MM.1S (cell line): Measurements from ENCODE around the gene NFATC2.

Experiments
- DNase-seq: peaks from one replicate; pipeline ENCODE4 v3.0.0-alpha.2; 2015
- H2AFZ ChIP-seq: fragments of 300-600 bp; sonication (generic); 2 replicates; pipeline ENCODE4 v1.6.0; 2016; ENCODE audit warnings: antibody characterized with exemption, low read length
- H3F3A ChIP-seq: fragments of 300-600 bp; sonication (generic); 2 replicates; pipeline ENCODE4 v1.6.1; 2016; ENCODE audit warnings: mild to moderate bottlenecking, antibody characterized with exemption, low read length, moderate library complexity, mixed read lengths; ENCODE audit not compliant: insufficient read depth
- H3K27ac ChIP-seq: fragments of 300-600 bp; sonication (generic); 2 replicates; pipeline ENCODE4 v1.5.1; 2016; ENCODE audit warnings: mild to moderate bottlenecking, low read length
- H3K27me3 ChIP-seq: fragments of 300-600 bp; sonication (generic); replicated peaks from 2 replicates; pipeline ENCODE4 v1.6.0; 2016; ENCODE audit warnings: low read length; ENCODE audit not compliant: insufficient read depth
- H3K36me3 ChIP-seq: fragments of 300-600 bp; sonication (generic); replicated peaks from 2 replicates; pipeline ENCODE4 v1.6.1; 2016; ENCODE audit warnings: mild to moderate bottlenecking, low read length, mixed read lengths; ENCODE audit not compliant: insufficient read depth
- H3K4me1 ChIP-seq: fragments of 300-600 bp; sonication (generic); 2 replicates; pipeline ENCODE4 v1.6.1; 2016; ENCODE audit warnings: low read length, mixed read lengths
- H3K4me2 ChIP-seq: fragments of 300-600 bp; sonication (generic); 2 replicates; pipeline ENCODE4 v1.6.0; 2016; ENCODE audit warnings: low read depth, low read length
- H3K4me3 ChIP-seq: fragments of 300-600 bp; sonication (generic); 2 replicates; pipeline ENCODE4 v1.5.1; 2016; ENCODE audit warnings: low read length, mixed read lengths
- H3K79me2 ChIP-seq: fragments of 300-600 bp; sonication (generic); 2 replicates; pipeline ENCODE4 v1.6.1; 2016; ENCODE audit warnings: mixed run types, low read length, mixed read lengths
- H3K9ac ChIP-seq: fragments of 300-600 bp; sonication (generic); 2 replicates; pipeline ENCODE4 v1.6.1; 2016; ENCODE audit warnings: low read length, mixed read lengths
- H3K9me2 ChIP-seq: fragments of 300-600 bp; sonication (generic); replicated peaks from 2 replicates; pipeline ENCODE4 v1.6.1; 2016; ENCODE audit warnings: mild to moderate bottlenecking, low read length, mixed read lengths; ENCODE audit not compliant: insufficient read depth
- H3K9me3 ChIP-seq: fragments of 300-600 bp; sonication (generic); replicated peaks from 2 replicates; pipeline ENCODE4 v1.6.1; 2016; ENCODE audit warnings: mild to moderate bottlenecking, low read length, mixed read lengths; ENCODE audit not compliant: insufficient read depth
- H4K20me1 ChIP-seq: fragments of 300-600 bp; sonication (generic); 2 replicates; pipeline ENCODE4 v1.6.1; 2016; ENCODE audit warnings: mild to moderate bottlenecking, low read length, moderate library complexity, mixed read lengths; ENCODE audit not compliant: insufficient read depth
- EZH2 ChIP-seq: fragments of 300-600 bp; sonication (generic); optimal IDR thresholded peaks from 2 replicates; pipeline ENCODE3; 2017; ENCODE audit warnings: low read depth, mild to moderate bottlenecking, antibody characterized with exemption, low read length, mixed read lengths
- EZH2phosphoT487 ChIP-seq: fragments of 300-600 bp; sonication (generic); IDR thresholded peaks from 2 replicates; pipeline ENCODE4 v1.6.1; 2018; ENCODE audit warnings: antibody characterized with exemption, low read length
- TF ChIP-seq, protein P1 (sequence below): fragments of 300-600 bp; sonication (generic); IDR thresholded peaks from 2 replicates; pipeline ENCODE4 v1.5.1; 2016; ENCODE audit warnings: antibody characterized with exemption, low read length, mixed read lengths

NFATC2 gene

GRCh38 chr20:51587145-51587544 lies 44.6 kb upstream of the NFATC2 start:
- no peaks in the 10 kb centered on the region for H4K20me1 ChIP-seq
- no peak overlapping the region for H3K4me2 ChIP-seq
- H3K27me3 ChIP-seq, result no peaks in the 10 kb centered on the region
- H3K9ac ChIP-seq, result no peak overlapping the region
- no peak overlapping the region for H3K4me3 ChIP-seq
- no peaks in the 10 kb centered on the region for H3K36me3 ChIP-seq
- H3K4me1 ChIP-seq, result no peaks in the 10 kb centered on the region
- DNase-seq, result no peak
- TF ChIP-seq EZH2phosphoT487 (no peak), EZH2 (no peak)
- TF ChIP-seq, protein P1, sequence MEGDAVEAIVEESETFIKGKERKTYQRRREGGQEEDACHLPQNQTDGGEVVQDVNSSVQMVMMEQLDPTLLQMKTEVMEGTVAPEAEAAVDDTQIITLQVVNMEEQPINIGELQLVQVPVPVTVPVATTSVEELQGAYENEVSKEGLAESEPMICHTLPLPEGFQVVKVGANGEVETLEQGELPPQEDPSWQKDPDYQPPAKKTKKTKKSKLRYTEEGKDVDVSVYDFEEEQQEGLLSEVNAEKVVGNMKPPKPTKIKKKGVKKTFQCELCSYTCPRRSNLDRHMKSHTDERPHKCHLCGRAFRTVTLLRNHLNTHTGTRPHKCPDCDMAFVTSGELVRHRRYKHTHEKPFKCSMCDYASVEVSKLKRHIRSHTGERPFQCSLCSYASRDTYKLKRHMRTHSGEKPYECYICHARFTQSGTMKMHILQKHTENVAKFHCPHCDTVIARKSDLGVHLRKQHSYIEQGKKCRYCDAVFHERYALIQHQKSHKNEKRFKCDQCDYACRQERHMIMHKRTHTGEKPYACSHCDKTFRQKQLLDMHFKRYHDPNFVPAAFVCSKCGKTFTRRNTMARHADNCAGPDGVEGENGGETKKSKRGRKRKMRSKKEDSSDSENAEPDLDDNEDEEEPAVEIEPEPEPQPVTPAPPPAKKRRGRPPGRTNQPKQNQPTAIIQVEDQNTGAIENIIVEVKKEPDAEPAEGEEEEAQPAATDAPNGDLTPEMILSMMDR, result no peak
- H3K79me2 ChIP-seq, result no peaks in the 10 kb centered on the region
- no peaks in the 10 kb centered on the region for H3K9me3 ChIP-seq
- H2AFZ ChIP-seq, result no peak overlapping the region
- H3K27ac ChIP-seq, result no peak overlapping the region
- H3K9me2 ChIP-seq, result no peaks in the 10 kb centered on the region
- no peaks in the 10 kb centered on the region for H3F3A ChIP-seq

DNA sequence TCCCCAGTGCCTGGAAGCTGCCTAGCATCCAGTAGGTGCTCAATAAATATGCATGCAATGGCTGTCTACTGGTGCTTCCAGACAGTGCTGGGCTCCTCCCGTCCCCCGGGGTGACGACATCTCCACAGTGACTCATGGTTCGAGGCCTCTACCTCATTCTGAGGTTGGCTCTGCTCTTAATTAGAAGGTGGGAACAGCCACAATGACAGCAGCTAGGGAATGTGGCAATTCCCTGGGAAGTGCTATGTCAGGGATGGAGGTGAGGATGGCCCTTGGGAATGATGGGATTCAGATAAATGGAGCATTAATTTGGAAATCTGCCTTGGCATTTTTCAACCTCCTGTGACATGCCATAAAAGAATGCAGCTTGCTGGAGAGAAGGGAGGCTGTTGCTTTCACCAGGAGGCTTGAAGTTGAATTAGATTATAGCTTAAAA lies 43.5 kb upstream of the NFATC2 start:
- Histone ChIP-seq H3K4me3 (no peak overlapping the region), H3K27ac (no peak overlapping the region)
- DNase-seq, result no peak

GRCh38 chr20:51585148-51585547 lies 42.6 kb upstream of the NFATC2 start:
- Histone ChIP-seq H3K9ac (no peak overlapping the region), H3K9me3 (no peaks in the 10 kb centered on the region), H3K4me3 (no peak overlapping the region), H3K36me3 (no peaks in the 10 kb centered on the region), H3K4me1 (no peaks in the 10 kb centered on the region), H3K4me2 (no peak overlapping the region), H3K27me3 (no peaks in the 10 kb centered on the region), H3K9me2 (no peaks in the 10 kb centered on the region), H3F3A (no peaks in the 10 kb centered on the region), H2AFZ (no peak overlapping the region), H3K27ac (no peak overlapping the region), H3K79me2 (no peaks in the 10 kb centered on the region), H4K20me1 (no peaks in the 10 kb centered on the region)
- no peak for DNase-seq
- TF ChIP-seq EZH2, result no peak
- TF ChIP-seq, protein P1, result no peak
- no peak for TF ChIP-seq EZH2phosphoT487

More for the DNA sequence above, 43.5 kb upstream of the NFATC2 start:
- H4K20me1 ChIP-seq, result no peaks in the 10 kb centered on the region
- no peaks in the 10 kb centered on the region for H3K79me2 ChIP-seq
- H3K4me1 ChIP-seq, result no peaks in the 10 kb centered on the region
- H3K9me3 ChIP-seq, result no peaks in the 10 kb centered on the region
- no peaks in the 10 kb centered on the region for H3K9me2 ChIP-seq
- no peak overlapping the region for H3K4me2 ChIP-seq
- no peaks in the 10 kb centered on the region for H3K36me3 ChIP-seq
- H3K27me3 ChIP-seq, result no peaks in the 10 kb centered on the region
- H2AFZ ChIP-seq, result no peak overlapping the region
- no peak overlapping the region for H3K9ac ChIP-seq
- TF ChIP-seq, protein P1, result no peak
- TF ChIP-seq EZH2phosphoT487 (no peak), EZH2 (no peak)
- no peaks in the 10 kb centered on the region for H3F3A ChIP-seq
